HG02840 (cell line): Measurements from ENCODE around the gene GDPD5.
"Not testable (repeated sequence)": the region's sequence is repeated elsewhere in the genome, so short reads cannot be mapped to it uniquely, and the experiment has no call there.

ENCODE experiments used
- ATAC-seq: cut with Tn5 transposase; IDR thresholded peaks from one replicate; pipeline ENCODE4 v1.9.1; 2021; ENCODE audit warnings: mild to moderate bottlenecking, moderate library complexity, moderate number of reproducible peaks; ENCODE audit not compliant: unreplicated experiment, low FRiP score

The GDPD5 gene

DNA sequence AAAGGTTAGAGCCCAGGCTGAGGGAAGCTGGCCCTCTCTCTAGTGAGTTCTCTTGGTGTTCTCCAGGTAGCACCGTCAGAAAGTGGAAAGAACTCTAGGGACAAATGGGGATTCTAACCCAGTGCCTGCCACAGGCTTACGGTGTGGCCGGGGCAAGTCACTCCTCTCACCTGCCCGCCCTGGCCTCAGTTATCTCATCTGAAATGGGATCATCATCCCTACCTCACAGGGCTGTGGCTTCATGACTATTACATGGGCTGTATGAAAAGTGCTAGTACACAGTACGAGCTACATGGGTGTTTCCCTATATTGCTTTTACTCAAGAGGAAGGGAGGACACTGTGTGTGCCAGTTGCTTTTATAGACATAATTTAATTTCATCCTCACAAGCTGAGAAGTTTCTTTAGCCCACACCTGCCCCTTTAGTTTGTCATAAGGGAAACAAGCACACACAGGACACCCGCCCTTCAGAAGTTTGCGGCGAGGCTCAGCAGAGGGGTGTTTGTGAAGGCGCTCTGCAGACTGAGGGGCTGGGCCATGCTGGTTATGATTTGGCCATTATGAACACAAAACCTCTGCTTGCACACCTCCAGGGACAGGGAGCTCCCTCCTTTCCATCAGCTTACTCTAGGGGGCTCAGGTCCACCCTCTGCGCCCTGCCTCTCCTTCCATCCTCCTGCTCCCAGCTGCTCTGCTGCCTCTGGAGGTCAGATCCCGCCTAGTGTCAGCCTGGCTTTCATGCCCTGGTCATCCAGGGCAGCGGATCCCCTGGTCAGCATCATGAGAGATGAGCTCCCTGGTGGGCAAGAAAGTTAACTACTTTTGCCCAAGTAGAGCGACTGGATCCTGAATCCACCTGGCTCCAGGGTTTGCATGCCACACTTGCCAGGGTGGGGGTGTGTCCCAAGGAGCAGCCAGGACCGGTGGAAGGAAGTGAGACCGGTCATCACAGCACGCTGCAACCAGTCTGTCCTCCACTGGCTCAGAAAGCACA is 93.9 kb downstream of the GDPD5 start:
- ATAC-seq: no peak

DNA sequence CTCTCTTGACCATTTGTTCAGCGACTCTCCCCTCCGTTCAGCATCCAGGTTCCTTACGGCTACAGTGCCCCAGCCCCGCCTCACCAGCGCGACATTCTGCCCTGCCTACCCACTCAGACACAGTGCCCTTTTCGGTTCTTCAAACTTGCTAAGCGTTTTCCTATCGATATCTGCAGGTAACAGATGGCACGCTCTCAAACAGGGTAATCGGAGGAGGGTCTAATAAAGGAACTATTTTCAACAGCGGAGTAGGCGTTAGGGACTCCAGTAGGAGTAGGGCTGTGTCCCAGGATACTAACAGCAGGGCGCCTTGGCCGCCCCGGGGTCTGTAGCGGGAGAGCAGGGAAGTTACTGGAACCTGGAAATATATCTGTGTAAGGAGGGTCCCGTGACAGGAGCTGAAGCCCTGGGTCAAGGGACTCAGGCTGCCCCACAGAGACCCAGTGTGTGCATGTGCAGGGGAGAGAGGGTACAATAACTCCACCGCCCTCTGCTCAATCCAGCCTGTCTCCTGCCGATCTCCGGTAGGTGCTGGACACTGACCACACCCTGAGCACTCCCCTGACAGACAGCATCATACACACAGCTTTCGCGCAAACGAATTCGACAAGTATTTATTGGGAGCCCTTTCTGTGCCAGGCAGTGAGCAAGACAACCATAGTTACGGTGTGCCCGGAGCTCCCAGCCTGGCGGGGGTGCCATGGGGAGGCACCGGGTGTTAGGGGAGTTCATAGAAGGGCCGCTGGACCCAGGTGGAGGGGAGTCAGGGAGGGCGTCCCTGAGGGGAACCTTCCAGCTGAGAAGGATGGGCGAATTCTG is 94.8 kb downstream of the GDPD5 start:
- ATAC-seq: no peak

DNA sequence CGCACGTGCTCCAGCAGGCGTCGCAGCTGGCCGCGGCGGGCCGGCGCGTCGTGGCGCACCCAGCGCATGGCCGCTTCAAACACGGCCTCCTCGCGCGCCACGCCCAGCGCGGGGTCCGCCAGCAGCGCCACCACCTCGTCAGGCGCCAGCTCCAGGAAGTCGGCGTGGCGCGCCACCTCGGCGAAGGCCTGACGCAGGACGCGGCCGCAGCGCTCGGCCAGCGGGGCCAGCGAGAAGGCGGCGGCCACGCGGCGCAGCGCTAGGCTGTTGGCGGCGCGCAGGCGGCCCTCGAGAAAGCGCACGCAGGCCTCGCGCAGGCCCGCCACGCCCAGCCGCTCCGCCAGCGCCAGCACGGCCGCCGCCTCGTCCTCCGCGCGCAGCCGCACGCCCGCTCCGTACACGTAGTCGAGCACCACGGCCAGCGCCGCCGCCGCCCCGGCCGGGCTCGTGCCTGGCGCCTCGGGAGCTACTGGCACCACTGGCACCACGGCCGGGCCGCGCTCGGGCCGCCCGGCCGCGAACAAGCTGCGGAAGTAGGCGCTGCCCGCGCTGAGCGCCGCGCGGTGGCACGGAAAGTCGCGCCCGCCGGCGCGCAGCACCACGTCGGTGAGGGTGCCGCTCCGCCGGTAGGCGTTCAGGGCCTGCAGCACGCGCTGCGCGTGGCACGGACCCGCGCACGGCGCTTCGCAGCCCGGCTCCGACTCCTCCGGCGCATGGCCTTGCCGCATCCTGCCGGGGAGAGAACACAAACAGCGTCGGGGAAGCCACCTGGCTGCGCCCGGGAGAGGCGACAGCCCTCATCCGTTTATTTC is 95.6 kb downstream of the GDPD5 start:
- no peak for ATAC-seq

DNA sequence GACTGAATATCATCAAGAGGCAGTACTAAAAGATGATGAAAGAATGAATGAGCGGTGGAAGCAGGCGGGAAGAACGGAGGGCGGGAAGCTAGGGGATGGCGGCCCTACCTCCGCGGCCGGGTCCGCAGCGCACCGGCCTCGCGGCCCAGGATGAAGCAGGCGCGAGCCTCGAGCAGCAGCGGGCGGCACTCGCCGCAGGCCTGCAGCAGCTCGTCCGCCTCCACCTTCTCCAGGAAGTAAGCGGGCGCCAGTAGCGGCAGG is 96.2 kb downstream of the GDPD5 start:
- ATAC-seq: no peak

DNA sequence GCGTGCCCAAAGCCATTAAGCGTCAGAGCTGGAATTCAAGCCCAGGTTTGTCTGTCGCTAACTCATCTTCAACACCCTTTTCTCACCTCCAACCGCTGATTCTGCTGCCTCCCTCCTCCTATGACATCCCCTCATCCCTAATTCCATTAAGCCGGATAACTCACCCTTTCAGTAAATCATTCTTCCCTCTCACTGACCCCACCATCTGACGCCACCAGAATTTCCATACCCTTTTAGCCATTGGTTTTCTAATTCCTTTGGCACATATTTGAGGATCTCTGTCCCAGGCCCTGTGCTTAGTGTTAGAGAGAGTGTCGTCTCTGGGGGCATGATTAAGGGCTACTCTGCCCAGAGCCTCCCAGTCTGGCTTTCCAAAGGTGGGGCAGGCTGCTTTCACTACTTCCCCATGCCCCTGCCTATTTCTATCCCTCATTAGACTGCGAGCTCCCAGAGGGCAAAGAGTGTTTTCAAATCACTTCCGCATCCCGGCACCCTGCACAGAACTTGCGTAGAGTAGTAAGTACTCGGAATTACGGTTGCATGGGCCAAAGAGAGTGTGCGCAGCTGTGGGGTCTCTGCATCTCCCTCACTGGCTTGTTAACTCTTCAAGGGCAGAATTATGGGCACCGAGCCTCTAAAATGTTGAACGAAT is 96.6 kb downstream of the GDPD5 start:
- ATAC-seq: no peak

DNA sequence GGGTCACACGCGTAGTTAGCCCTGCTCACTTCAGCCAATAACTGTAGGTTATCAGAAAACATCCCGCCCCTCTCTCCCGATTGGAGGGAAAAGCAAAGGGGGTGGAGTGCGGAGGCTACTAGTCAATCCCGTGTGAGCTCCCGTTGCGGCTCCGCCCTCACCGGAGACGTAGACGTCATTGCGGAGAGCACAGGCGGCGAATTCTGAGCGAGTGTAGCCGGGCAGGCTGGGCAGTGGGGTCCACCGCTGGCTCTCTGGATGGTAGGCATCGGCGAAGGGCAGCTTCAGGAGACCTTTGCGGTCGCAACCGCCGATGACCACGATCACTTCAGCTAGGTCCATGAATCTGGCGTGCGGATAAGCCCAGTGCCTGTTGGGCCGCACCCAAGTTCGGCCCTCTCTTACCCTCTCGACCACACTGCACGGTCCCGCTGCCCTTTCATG is 97.4 kb downstream of the GDPD5 start:
- ATAC-seq: no peak

DNA sequence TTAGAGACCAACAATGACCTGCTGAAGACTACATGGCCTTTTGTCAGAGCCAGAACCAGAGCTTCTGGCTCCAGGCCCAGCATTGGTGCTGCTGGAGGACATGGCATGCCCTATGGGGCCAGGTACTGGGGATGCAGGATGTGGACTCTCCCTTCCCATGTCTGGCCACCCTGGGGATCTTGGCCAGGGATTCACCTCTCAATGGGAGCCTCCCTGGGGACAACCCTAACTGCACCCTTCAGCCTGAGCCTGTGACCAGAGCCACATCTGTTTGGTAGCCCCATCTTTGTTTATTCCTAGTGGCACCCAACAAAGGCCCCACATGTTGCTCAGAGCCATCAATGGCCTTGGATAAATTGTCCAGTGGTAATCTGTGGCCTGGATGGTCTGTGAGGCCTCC is 98.6 kb downstream of the GDPD5 start:
- no peak for ATAC-seq

DNA sequence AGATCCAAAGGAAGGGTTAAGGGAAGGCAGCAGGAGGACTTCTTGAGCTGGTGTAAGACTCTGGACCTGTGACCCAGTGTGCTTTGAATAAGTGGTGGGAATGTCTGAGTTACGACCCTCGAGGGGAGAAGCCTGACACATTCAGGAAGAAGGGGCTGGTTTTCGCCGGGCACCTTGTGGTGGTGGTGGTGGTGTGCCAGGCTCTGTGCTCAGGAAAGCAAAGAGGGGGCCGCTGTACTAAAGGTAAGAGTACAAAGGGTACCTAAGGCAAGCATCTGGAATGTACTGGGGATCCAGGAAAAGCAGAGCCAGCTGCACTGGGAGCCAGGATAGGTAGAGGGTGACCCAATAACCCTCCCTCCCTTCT is 99.0 kb downstream of the GDPD5 start:
- ATAC-seq: no peak

DNA sequence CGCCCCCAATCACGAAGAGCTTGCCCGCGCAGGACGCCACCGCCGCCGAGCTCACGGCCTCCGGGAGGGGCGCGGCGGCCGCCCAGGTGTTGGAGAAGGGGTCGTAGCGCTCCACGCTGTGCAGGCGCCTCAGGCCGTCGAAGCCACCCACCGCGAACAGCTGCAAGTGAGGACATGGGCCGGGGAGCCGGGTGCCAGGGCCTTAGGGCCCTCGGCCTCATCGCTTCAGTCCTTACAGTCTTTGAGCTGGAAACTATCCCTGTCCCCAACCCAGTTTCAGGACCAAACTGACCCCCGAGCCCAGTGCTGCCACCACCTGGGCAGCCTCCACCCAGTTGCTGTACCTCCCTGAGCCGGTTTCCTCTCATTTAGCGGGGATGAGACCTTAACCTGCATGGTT is 100.3 kb downstream of the GDPD5 start:
- no peak for ATAC-seq

DNA sequence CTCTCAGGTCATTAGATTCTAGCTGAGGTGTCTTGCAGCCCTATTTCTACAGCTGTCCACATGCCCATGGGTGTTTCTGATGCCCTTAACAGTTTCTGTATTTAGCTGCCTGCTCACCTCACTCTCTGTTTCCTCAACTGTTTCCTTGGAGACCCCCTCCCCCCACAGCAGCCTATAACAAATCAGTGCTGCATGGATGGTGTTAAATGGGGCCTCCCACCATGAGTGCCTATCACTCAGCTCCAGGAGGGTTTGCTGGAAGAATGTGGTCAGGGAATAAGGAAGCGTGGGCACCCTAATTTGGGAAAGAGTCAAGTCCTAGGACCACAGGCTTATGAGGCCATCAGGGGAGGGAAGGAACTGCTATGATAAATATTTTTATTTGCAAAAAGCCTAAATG is 101.3 kb downstream of the GDPD5 start:
- no peak for ATAC-seq

DNA sequence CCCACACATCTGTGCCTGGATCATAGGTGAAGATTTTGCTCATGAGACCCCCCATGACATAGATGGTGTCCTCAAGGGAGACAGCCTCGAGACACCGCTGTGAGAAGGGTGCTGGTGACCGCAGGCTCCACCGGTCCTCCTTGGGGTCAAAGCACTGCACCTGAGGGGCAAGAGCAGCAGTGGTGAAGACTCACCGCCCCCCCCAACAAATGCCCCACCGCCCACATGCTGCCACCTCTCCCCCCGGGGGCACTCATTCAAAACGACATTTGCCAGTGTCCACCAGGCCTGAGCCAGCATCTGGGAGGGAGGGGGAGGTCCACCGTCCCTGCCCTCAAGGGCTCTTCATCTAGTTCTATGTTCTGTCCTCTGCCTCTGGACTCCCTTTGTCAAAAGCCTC is 102.0 kb downstream of the GDPD5 start:
- ATAC-seq: no peak

DNA sequence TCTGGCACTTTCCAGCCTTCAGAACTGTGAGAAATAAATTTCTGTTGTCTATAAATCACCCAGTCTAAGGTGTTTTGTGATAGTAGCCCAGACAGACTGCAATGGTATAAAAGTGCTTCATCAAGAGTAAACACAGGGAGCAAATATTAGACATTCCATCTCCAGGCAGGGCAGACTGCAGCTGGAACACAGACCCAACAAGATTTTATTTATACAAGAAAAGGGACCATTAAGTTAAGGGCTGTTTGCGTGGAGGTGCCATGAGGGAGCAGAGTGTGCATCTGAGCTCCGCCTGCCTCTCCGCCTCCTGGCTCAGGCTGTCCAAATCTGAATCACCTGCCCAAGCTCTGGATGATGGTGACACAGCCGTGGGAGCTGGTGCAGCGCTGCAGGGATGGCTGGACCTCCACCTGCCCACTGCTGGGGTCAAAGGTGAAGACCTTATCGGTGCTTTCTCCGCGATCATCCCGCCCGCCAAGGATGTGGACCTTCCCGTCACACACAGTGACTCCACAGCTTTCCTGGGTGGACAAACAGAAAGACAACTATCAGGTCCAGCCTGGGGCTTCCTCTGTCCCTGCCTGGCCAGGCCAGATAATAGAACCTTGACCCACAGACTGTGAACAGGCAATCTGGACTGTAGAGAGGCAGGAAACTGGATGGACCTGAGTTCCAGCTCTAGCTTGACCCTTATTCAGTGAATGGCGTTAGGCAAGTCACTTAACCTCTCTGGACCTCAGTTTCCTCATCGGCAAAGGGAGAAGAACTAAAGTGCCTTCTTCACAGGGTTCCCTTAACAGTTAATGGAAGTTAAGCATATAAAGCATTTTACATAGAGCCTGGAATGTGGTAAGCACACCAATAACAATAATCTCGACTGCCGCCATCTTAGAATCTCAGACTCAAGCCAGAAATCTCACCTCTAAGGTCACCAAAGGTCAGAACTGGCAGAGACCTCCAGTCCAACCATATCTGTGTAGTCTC is 103.2 kb downstream of the GDPD5 start:
- no peak for ATAC-seq

DNA sequence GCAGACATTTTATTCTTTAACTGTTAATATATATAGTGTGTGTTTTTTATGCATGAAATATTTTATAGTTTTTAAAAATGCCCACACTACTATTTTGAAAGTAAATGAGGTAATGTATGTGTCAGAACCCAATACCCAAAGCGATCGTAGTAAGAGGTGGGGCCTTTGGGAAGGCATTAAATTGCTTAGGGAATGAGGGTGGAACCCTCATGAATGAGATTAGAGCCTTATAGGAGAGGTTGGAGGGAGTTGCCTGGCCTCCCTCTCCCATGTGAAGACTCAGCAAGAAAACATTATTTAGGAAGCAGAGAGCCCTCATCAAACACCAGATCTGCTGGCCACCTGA is 103.9 kb downstream of the GDPD5 start:
- no peak for ATAC-seq

DNA sequence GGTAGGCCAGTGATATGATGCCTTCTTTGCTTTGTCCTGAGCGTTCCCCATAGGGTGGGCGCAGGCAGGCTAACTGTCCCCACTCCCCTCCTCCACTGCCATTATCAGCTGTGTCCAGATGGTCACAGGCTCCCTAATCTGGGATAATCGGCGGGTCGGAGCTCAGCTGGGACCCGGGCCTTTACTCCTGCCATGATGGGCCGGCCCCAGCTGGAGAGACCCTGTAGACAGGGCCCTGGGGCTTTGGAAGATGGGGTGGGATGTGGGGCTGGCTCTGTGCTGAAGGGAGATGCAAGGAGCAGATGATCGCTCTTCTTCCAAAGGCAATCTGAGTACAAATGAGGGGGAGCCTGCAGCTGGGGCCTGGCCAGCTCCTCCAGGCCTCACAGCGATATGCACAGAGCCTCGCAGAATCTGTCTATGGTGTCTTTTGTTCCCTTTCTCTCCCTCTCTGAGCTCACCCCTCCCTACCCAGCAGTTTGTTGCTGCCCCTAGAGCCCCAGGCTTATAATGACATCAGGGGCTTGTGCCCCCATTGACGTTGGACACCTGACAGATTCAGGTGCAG is 104.6 kb downstream of the GDPD5 start:
- no peak for ATAC-seq

DNA sequence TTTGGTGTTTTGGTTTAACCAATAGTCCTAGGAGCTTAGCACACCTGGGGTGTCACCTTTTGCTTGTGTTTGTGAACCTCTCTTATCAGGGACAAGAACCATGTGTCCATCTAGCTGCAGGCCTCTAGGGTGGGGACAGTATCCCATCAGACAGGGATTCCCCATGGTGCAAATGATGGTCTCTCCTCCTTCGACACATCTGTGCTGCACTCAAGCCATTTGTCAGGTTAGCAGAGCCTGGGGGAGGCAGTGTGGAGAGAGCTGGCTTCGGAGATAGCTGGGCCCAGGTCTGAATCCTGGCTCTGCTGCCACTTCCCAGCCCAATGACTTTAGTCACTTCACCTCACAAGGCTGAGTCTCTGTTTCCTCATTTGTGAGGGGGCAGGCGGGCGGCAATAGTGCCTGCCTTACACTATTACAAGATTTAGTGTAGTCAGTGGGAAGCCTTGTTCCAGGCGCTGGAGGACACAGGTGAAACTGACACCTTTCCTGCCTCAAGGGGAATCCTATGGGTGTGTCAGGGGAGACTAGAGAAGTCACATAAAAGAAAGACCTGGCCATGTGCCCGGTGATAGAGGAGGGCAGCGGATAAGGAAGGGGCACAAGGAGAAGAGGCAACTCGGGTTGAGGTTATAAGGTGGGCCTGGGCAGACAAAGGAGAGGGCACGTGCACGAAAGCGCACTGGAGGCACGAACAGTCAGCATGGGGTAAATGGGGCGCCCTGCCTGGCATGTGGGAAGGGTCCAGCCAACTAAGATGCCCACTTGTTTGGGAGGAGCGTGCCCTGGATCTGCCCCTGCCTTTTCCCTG is 105.3 kb downstream of the GDPD5 start:
- ATAC-seq: no peak

DNA sequence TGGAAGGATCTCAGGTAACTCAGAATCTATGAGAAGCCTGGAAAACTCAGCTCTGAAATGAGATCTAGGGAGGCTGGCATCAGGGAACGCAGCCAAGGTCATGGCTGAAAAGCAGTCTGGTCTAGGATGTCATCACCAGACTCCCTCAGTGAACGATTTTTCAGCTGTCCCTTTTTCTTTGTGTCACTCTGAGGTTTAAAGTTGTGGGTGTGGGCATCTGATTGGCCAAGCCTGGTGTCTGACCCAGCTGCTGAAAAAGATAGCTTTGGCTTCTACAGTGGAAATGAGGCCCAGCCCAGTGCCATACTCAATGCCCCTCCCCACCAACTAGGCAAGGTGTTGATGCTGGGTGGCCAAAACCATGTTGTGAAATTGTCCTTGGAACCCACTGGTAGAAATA is 111.9 kb downstream of the GDPD5 start:
- ATAC-seq: no peak

DNA sequence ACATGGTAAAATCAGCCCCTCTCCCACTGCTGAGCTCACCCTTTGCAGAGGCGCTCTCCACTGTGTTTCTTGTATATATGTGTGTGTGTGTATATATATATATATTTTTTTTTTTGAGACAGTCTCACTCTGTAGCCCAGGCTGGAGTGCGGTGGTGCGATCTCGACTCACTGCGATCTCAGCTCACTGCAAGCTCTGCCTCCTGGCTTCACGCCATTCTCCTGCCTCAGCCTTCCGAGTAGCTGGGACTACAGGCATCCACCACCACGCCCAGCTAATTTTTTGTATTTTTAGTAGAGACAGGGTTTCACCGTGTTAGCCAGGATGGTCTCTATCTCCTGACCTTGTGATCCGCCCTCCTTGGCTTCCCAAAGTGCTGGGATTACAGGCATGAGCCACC is 112.6 kb downstream of the GDPD5 start:
- not testable (repeated sequence) for ATAC-seq

DNA sequence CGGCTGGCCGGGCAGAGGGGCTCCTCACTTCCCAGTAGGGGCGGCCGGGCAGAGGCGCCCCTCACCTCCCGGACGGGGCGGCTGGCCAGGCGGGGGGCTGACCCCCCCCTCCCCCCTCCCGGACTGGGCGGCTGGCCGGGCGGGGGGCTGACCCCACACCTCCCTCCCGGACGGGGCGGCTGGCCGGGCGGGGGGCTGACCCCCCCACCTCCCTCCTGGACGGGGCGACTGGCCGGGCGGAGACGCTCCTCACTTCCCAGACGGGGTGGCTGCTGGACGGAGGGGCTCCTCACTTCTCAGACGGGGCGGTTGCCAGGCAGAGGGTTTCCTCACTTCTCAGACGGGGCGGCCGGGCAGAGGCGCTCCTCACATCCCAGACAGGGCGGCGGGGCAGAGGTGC is 115.8 kb downstream of the GDPD5 start:
- ATAC-seq: not testable (repeated sequence)

DNA sequence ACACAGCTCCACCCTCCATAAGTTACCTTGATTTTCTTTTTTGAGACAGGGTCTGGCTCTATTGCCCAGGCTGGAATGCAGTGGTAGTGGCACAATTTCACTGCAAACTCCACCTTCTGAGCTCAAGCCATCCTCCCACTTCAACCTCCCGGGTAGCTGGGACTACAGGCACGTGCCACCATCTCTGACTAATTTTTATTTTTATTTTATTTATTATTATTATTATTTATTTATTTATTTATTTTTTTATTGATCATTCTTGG is 116.9 kb downstream of the GDPD5 start:
- no peak for ATAC-seq
